Stimulated activated CD8-positive, alpha-beta memory T cell treated with anti-CD3 and anti-CD28 coated beads, Interleukin-7, amount 100 ng/mL, for 1 hour (primary cell): ENCODE results near the gene LENG8.
"Not testable (repeated sequence)": the region's sequence is repeated elsewhere in the genome, so short reads cannot be mapped to it uniquely, and the experiment has no call there.

ENCODE experiments used
- DNase-seq, 2 donors: peaks; one replicate each; pipeline ENCODE4 v3.0.0-alpha.2; 2020; ENCODE audit warnings: low read depth in 2 of 2

The LENG8 gene

DNA sequence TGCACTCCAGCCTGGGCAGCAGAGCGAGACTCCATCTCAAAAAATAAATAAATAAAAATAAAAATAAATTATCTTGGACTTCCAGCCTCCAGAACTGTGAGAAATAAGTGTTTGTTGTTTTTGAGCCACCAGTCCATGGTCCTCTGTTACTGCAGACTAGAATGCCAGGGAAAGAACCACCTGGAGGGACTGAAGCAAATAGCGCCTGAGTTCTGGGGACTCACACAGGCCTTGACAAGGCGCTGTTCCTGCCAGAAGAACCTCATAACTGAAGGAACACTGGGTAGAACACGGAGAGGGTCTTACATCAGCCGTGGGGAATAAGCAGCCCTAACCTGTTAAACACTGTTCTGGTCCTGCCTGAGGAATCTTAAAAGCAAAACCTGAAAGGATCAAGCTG, 8.4 kb upstream of the LENG8 start:
- no peak for DNase-seq

DNA sequence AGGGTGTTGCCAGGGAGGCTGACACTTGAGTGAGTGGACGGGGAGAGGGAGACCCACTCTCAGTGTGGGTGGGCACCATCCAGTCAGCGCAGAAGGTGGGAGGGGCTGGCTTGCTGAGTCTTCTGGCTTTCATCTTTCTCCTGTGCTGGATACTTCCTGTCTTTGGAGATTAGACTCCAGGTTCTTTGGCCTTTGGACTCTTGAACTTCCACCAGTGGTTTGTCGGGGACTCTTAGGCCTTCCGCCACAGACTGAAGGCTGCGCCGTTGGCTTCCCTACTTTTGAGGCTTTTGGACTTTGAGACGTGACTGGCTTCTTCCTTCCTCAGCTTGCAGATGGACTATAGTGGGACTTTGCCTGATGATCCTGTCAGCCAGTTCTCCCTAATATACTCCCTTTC, 4.3 kb upstream of the LENG8 start:
- DNase-seq, result no peak

DNA sequence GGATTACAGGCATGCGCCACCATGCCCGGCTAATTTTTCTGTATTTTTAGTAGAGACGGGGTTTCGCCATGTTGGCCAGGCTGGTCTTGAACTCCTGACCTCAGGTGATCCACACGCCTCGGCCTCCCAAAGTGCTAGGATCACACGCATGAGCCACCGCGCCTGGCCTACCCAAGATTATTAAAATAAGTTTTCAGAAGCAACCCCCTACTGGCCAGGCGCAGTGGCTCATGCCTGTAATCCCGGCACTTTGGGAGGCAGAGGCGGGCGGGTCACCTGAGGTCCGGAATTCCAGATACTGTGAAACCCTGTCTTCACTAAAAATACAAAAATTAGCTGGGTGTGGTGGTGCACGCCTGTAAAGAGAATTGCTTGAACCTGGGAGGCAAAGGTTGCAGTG, 2.6 kb upstream of the LENG8 start:
- not testable (repeated sequence) for DNase-seq

DNA sequence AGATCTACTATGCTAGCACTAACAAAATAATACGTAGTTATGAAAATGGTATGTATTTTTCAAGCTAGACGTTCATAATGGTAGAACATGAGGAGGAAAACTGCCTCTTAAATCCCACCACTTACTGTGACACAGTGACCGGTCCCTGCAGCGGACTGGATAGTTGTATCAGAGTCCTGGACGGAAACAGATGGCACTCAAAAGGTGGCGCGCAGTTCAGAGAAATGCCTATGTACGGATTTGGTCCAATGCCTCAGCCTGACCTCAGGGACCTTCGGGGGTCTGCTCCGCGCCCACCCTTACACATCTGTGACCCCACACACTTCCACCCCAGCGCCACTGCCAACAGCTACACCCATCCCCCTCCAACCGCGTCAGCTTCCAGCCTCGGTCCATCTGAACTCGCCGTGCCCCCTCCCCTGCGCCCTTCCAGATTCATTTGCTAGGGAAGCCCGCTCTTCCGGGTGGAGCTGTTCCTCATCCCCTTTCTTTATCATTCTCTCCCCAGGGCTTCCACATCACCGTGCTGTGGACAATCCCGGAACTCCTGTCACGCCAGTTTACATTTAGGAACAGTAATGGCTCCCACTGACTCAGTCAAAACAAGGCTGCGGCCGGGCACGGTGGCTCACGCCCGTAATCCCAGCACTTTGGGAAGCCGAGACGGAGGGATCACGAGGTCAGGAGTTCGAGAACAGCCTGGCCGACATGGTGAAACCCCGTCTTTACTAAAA, 792 bp upstream of the LENG8 start:
- DNase-seq, result no peak

DNA sequence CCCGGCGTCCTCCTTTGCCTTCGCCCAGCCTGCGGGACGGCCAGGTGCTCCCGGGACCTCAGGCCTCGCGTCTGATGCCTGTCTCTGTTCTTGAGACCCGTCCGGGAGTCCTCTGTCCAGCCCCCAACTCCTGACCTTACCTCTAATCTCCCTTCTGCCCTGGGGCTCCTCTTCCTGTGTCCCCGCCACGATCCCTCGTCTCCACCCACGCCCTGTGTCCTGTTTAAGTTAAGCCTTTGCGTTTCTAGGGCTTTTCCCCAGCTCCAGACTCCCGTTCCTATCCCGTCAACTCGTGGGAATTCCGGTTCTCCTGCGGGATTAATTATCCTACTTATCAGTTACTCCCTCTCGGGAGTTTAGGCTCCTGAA, 686 bp downstream of the LENG8 start:
- DNase-seq, result no peak

DNA sequence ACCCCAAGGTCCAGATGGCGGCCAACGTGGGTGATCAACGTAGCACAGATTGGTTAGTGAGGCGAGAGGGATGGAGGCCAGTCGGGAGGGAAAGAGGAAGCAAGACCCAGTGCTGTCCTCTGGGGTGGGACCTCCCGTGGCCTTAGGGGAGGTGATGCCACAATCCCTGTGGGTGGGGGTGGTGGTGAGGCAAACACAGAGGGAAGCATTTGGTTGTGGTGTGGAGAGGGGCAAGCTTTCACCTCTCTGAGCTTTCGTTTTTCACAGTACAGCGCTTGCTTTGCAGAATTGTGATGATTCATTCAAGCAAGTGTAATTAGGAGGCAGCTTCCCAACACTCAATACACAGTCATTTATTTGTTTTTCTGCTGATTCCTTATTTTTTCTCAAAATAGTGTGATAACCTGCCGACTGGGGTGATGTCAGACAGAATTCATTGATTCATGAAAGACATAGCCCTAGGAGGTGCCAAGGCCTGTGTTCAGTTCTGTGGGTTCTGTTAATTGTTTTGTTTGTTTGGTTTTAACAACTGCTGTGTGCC, 2.4 kb downstream of the LENG8 start:
- DNase-seq, result no peak

DNA sequence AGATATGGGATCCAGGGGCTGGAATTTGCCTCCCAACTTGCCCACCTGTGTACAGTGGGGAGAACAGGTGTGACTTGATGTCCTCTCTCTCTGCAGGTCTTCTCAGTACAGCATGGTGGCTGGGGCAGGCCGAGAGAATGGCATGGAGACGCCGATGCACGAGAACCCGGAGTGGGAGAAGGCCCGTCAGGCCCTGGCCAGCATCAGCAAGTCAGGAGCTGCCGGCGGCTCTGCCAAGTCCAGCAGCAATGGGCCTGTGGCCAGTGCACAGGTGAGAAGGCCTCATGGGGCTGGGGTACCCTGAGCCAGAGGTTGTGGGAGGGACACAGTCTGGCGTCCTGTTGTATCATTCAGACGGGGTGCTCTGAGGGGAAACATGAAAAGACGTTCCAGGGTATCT, 3.0 kb downstream of the LENG8 start:
- no peak for DNase-seq

DNA sequence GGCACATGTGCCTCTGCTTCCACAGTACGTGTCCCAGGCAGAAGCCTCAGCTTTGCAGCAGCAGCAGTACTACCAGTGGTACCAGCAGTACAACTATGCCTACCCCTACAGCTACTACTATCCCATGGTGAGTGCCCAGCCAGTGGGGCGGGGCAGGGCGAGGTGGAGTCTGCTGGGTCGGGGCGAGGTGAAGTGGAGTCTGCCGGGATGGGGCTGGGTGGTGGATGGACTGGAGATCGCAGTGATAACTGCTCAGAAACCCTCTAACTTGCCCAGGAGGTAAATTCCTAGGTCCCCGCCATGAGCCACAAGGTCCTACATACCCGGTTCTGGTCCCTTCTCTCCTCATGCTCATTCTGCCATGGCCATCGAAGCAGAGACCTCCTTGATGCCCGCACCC, 3.6 kb downstream of the LENG8 start:
- DNase-seq, result no peak

DNA sequence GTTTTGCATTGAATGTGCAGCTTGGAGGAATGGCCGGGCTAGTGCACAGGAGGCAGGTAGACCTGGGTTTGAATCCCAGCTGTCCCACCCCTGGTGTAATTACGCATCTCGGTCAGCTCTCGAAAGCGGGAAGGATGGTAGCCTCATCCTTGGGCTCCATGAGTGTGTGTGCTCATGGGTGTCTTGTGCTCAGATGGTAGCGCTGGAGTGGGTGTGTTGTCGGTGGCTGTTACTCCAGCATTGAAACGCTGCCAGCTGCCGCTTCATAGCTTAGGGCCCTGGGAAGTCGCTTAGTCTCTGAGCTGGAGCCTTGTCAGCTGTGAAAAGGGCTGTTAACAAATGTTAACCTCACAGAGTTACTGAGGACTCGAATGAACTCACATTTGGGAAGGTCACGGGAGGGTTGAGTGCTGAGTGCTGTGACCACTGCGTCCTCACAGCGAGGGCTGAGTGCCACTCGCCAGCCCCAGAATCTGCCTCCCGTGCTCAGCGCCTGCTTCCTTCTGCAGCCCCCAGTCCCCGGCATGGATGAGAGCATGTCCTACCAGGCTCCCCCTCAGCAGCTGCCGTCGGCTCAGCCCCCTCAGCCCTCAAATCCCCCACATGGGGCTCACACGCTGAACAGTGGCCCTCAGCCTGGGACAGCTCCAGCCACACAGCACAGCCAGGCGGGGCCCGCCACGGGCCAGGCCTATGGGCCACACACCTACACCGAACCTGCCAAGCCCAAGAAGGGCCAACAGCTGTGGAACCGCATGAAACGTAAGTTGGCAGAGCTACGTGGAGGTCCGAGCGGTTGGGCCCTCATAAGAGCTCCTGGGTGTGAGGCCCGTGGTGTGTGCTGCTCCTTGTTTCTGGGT, 5.2 kb downstream of the LENG8 start:
- no peak for DNase-seq

DNA sequence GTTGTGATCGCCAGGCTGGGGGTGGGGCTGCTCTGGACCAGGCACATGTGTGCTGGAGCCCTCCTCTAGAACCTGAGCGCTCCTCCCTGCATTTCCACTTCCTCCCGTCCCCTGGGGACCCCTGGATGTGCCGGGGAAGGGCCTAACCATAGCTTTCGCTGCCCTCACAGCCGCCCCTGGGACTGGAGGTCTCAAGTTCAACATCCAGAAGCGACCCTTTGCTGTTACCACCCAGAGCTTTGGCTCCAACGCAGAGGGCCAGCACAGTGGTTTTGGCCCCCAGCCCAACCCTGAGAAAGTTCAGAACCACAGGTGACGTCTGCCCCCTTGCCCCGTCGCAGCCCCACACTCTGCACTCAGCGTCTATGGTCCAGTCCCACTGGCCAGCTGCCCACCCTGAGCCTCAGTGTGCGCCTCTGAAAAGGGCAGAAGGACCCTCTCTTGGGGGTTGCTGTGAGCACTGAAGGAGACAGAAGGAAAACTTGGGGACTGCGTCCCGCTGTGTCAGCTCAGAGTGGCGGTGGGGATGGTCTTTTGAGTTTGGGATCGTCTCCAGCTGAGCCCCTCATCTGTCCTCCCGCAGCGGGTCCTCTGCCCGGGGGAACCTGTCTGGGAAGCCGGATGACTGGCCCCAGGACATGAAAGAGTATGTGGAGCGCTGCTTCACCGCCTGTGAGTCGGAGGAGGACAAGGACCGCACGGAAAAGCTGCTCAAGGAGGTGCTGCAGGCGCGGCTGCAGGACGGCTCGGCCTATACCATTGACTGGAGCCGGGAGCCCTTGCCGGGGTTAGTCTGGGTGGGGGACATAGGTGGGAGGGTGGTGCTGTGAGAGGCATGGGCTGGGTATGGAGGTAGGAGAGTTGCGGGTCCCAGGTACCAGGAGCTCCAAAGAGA, 6.0 kb downstream of the LENG8 start:
- DNase-seq, result no peak

DNA sequence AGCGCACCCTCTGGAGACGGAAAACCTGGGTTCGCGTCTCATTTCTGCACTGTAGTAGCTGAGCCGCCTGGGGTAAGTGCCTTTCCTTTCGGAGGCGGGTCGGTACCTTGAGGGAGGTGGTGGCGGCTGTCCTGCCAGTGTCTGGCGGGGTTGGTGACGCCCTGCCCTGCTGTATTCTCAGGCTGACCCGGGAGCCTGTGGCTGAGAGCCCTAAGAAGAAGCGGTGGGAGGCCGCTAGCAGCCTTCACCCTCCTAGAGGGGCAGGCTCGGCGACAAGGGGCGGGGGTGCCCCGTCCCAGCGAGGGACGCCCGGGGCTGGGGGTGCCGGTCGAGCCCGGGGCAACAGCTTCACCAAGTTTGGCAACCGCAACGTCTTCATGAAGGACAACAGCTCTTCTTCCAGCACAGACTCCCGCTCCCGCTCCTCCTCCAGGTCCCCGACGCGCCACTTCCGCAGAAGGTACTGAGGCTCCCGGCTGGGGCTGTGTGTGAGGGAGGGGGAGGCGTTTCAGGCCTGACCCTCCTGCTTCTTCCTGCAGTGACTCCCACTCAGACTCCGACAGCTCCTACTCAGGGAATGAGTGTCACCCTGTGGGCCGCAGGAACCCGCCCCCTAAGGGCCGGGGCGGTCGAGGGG, 6.9 kb downstream of the LENG8 start:
- DNase-seq, result no peak

DNA sequence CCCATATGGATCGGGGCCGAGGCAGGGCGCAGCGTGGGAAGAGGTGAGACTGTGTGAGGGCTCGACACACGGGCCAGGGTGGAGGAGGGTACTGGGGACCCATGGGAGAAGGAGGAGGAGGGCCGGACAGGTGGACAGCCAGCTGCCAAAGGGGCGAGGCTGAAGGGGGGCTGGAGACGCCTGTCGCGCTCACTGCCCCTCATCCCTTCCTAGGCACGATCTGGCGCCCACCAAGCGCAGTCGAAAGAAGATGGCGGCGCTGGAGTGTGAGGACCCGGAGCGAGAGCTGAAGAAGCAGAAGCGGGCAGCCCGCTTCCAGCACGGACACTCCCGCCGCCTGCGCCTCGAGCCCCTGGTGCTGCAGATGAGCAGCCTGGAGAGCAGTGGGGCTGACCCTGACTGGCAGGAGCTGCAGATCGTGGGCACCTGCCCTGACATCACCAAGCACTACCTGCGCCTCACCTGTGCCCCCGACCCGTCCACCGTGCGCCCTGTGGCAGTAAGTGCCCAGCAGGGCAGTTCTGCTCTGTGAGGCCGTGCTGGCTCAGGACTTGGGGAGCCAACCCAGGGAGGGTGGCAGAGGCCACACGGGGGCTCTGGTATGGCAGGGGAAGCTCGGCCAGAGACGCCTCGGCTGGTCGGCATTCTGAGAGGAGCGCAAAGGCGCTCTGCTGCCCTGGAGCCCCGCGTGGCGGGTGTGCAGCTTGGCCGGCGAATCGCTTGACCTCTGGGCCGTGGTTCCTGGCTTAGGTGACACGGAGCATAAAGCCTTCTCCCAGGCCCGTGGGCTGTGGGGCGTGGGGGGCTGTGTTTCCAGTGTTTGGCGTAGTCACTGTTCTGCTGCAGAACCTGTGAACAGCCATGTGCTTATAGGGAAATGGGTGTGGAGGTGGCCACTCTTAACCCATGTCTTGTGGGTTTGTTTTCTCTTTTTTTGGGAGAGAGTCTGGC, 7.7 kb downstream of the LENG8 start:
- DNase-seq, result no peak

DNA sequence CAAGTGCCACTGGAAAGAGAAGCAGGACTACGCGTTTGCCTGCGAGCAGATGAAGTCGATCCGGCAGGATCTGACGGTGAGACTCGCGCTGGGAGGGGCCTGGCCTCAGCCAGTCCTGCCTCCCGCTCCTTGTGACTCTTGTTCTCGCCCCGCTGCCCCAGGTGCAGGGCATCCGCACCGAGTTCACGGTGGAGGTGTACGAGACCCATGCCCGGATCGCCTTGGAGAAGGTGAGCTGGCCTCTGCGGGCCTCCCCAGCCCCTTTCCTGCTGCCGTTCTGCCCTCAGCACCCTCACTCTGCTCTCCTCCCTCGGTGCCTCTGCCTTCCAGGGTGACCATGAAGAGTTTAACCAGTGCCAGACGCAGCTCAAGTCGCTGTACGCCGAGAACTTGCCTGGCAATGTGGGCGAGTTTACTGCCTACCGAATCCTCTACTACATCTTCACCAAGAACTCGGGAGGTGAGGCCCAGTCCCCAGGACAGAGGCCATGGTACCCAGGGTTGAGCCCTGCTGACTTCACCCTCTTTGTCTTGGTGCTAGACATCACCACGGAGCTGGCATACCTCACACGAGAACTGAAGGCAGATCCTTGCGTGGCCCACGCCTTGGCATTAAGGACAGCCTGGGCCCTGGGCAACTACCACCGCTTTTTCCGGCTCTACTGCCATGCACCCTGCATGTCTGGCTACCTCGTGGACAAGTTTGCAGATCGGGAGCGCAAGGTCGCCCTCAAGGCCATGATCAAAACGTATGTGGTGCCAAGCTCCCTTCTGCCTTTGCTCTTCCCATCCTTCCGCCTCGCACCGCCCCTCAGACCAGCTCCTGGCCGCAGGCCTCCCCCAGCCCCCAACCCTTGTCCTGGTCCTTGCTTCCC, 9.0 kb downstream of the LENG8 start:
- DNase-seq, result no peak

DNA sequence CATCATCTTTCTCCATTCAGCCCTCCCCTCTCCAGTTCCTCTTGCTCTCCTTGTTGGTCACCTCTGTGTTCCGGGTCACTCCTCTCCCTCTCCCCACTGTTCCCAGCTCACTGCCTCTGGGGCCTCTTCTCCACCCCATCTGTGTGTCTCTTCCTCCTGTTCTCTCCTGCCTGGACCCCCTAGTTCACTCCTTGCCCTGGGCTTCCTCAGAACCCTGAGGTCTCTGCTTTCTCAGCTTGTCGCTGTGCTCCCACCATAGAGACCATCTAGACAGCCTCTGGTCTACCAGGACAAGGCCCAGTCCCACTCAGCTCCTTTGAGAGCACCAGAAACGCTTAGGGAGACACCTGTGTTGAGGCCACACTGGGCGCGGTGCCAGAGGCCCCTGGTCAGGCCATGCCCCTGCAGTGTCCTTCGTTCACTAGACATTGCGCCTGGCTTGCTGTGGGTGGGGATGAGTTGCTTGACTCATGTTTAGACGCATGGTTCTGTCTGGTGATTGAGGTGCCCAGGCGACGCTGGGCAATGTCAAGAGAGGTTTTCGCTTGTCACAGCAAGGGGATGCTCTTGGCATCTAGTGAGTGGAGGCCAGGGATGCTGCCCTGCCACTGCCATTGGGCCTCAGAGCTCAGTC, 9.8 kb downstream of the LENG8 start:
- DNase-seq, result no peak

DNA sequence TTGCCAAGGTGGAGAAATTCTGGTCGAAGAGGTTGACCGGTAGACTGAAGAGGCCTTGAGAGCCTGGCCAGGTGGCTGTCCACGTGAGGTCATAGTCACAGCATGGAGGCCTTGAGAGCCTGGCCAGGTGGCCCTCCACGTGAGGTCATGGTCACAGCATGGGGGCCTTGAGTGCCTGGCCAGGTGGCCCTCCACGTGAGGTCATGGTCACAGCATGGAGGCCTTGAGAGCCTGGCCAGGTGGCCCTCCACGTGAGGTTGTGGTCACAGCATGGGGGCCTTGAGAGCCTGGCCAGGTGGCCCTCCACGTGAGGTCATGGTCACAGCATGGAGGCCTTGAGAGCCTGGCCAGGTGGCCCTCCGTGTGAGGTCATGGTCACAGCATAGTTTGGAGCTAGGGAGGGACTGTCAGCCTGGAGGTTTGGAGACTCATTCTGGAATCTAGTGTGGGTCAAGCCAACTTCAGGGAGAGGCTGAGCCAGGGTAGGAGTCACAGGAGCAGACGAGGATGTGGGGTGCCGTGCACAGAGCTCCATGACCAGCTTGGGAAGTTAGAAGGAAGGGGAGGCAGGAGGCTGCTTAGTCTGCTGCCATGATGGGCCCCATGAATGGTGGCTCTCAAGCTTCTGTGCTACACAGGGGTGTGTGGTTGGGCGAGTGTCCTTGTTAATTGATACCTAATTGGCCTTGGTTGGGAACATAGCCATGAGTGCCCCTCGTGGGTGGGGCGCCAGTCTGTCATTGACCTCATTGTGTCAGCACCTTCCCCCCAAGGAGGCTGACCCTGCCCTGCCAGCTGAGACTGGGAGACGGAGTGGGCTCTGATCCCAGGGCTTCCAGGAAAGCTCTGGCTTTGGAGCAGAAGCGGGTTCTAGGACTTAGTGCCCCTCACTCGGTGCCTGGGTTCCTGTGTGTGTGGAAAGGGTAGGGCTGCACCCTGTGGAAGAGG, 10.6 kb downstream of the LENG8 start:
- no peak for DNase-seq

DNA sequence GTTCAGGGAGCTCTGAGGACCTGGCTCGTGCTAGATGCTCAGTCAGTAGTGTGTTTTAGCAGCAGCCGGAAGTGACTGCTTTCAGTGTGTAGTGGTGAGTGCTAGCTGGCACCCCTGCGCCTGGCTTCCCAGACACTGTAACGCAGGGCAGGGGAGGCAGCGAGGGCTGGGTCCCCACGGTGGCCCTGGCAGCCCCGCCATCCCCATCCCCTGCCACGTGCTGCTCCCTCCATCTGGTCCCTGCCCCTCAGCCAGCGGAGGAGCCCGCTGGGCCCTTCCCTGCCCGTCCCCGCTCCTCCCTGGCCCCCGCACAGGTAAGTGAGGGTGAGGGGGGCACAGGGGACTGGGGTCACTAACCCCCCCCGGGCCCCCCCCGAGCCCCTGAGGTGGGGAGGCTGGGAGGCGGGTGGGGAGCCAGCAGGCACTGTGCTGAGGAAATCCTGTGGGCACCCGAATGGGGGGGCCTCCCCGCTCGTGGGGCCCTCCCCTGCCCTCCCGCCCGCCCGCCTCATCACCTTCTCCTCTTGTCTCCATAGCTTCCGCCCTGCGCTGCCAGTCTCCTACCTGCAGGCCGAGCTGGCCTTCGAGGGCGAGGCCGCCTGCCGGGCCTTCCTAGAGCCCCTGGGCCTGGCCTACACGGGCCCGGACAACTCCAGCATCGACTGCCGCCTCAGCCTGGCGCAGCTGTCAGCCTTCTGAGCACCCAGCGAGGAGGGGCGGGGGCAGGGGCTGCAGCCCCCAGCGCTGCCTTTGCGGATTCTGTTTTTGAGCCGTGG, 11.4 kb downstream of the LENG8 start:
- no peak for DNase-seq

DNA sequence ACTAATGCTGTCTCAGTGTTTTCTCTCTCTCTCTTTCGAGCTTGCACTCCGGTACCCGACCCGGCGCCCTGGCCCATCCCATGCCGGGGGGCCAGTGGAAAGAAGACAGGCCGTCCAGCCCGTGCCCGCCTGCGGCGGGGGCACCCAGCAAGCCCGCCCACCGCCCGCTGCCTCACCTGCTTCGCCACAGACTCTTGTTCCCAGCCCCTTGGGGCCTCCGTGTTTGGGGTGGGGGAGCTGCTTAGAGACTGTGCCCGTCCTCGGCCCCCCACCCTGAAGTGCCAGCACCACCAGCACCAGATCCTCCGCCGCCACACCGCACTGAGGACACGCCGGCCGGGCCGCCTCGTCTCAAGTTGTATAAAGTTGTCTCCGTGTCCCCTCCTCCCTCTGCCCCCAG, 12.2 kb downstream of the LENG8 start:
- DNase-seq, result no peak
